Measurements from ENCODE around the gene CLBA1.

DNA sequence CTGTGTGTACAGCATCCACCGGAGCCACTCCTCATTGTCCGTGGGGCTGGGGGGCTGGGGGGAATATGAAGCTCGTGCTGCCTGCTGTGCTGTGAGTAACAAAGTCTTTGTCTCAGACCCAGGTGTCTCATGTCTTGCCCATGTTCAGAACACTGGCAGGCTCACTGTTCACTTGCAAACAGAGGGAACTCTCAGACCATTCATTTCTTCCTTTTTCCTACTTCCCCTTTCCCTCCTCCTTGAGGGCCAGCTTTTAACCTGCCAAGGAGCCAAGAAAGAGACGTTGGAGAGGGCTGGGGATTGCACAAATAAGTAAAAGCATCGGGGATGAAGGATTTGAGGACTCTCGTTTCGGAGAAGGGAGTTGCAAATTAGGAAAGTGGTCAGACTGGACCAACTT, 58.1 kb downstream of the CLBA1 start:
- TF ChIP-seq, protein P1, sequence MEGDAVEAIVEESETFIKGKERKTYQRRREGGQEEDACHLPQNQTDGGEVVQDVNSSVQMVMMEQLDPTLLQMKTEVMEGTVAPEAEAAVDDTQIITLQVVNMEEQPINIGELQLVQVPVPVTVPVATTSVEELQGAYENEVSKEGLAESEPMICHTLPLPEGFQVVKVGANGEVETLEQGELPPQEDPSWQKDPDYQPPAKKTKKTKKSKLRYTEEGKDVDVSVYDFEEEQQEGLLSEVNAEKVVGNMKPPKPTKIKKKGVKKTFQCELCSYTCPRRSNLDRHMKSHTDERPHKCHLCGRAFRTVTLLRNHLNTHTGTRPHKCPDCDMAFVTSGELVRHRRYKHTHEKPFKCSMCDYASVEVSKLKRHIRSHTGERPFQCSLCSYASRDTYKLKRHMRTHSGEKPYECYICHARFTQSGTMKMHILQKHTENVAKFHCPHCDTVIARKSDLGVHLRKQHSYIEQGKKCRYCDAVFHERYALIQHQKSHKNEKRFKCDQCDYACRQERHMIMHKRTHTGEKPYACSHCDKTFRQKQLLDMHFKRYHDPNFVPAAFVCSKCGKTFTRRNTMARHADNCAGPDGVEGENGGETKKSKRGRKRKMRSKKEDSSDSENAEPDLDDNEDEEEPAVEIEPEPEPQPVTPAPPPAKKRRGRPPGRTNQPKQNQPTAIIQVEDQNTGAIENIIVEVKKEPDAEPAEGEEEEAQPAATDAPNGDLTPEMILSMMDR (IDR thresholded peaks at IDR 0.05; ENCODE audit: insufficient read depth, low read length), result no peak
- TF ChIP-seq POLR2AphosphoS5 (IDR thresholded peaks at IDR 0.05; ENCODE audit: low read depth), result no peak
- TF ChIP-seq, protein P2, sequence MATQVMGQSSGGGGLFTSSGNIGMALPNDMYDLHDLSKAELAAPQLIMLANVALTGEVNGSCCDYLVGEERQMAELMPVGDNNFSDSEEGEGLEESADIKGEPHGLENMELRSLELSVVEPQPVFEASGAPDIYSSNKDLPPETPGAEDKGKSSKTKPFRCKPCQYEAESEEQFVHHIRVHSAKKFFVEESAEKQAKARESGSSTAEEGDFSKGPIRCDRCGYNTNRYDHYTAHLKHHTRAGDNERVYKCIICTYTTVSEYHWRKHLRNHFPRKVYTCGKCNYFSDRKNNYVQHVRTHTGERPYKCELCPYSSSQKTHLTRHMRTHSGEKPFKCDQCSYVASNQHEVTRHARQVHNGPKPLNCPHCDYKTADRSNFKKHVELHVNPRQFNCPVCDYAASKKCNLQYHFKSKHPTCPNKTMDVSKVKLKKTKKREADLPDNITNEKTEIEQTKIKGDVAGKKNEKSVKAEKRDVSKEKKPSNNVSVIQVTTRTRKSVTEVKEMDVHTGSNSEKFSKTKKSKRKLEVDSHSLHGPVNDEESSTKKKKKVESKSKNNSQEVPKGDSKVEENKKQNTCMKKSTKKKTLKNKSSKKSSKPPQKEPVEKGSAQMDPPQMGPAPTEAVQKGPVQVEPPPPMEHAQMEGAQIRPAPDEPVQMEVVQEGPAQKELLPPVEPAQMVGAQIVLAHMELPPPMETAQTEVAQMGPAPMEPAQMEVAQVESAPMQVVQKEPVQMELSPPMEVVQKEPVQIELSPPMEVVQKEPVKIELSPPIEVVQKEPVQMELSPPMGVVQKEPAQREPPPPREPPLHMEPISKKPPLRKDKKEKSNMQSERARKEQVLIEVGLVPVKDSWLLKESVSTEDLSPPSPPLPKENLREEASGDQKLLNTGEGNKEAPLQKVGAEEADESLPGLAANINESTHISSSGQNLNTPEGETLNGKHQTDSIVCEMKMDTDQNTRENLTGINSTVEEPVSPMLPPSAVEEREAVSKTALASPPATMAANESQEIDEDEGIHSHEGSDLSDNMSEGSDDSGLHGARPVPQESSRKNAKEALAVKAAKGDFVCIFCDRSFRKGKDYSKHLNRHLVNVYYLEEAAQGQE (IDR thresholded peaks at IDR 0.05; ENCODE audit: insufficient replicate concordance, low read depth), result no peak
- TF ChIP-seq SPI1 (IDR thresholded peaks at IDR 0.05; ENCODE audit: borderline replicate concordance, low read depth), result peak; percentile 75; the same call in 1 of the 2 replicates

Data from HL-60 (cell line).